Dendritic cell treated with granulocyte-macrophage colony-stimulating factor and Interleukin-4, amounts not matched to agents 40 ng/mL and 50 ng/mL, for 4 days (primary cell): Measurements from ENCODE around the gene STAP2.
"Not testable (repeated sequence)": the region's sequence is repeated elsewhere in the genome, so short reads cannot be mapped to it uniquely, and the experiment has no call there.

Experiments used
- H3K27ac Mint-ChIP-seq: one replicate; pipeline ENCODE4 v1.8.0; 2022; ENCODE audit warnings: mild to moderate bottlenecking, mixed read lengths
- H3K27me3 Mint-ChIP-seq: one replicate; pipeline ENCODE4 v1.8.0; 2022; ENCODE audit warnings: mild to moderate bottlenecking, mixed read lengths
- H3K36me3 Mint-ChIP-seq: one replicate; pipeline ENCODE4 v1.8.0; 2022; ENCODE audit warnings: low read depth, mixed read lengths
- H3K4me1 Mint-ChIP-seq: one replicate; pipeline ENCODE4 v1.8.0; 2022; ENCODE audit warnings: low read depth, mixed read lengths
- H3K4me3 Mint-ChIP-seq: one replicate; pipeline ENCODE4 v1.8.0; 2022; ENCODE audit warnings: mild to moderate bottlenecking, moderate library complexity, mixed read lengths
- H3K9me3 Mint-ChIP-seq: one replicate; pipeline ENCODE4 v1.8.0; 2022; ENCODE audit warnings: mixed read lengths
- intact Hi-C: fragments of 100-400 bp; cut with micrococcal nuclease; formaldehyde crosslinking; loops from one replicate; pipeline ENCODE4 v1.15.0; 2022

The STAP2 gene

GRCh38 chr19:4357095-4357797 is 18.6 kb upstream of the STAP2 start:
- Mint-ChIP-seq H3K36me3 (peaks cover 99% of the 10 kb centered on the region), H3K4me1 (peaks cover 14% of the 10 kb centered on the region), H3K4me3 (no peak overlapping the region), H3K27me3 (no peaks in the 10 kb centered on the region), H3K27ac (no peak overlapping the region), H3K9me3 (no peaks in the 10 kb centered on the region)
- intact Hi-C loops: no loop called here

- intact Hi-C loops: no loop called here
- H3K9me3 Mint-ChIP-seq: no peaks in the 10 kb centered on the region
- H3K4me3 Mint-ChIP-seq: no peak overlapping the region
- no peaks in the 10 kb centered on the region for H3K27me3 Mint-ChIP-seq
- no peak overlapping the region for H3K27ac Mint-ChIP-seq
- peaks cover 93% of the 10 kb centered on the region for H3K36me3 Mint-ChIP-seq
- peaks cover 5% of the 10 kb centered on the region for H3K4me1 Mint-ChIP-seq
These were observed 16.3 kb upstream of the STAP2 start for GRCh38 chr19:4354897-4355296.

DNA sequence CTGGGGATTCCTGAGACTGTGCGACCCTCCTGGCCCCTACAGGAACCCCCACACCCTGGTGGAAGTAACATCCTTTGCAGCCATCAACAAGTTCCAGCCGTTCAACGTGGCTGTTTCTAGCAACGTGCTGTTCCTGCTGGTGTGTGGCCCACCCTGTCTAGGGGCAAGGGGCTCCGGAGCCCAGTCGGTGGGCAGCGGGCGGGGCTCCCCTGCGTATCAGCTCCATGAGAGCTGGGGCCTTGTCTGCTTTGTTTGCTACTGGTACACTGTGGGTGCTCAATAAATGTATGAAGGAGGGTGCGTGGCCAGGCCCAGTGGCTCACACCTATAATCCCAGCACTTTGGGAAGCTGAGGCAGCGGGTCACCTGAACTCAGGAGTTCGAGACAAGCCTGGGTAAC is 15.7 kb upstream of the STAP2 start:
- intact Hi-C loops: no loop called here
- Mint-ChIP-seq H3K27me3 (no peaks in the 10 kb centered on the region), H3K4me3 (no peak overlapping the region), H3K9me3 (no peaks in the 10 kb centered on the region), H3K4me1 (peaks cover 5% of the 10 kb centered on the region), H3K27ac (no peak overlapping the region), H3K36me3 (peaks cover 93% of the 10 kb centered on the region)

GRCh38 chr19:4352701-4353121 is 14.1 kb upstream of the STAP2 start:
- H3K4me1 Mint-ChIP-seq: peaks cover 5% of the 10 kb centered on the region
- peaks cover 93% of the 10 kb centered on the region for H3K36me3 Mint-ChIP-seq
- intact Hi-C loops: loop anchor here (1.0 kb wide), 1 partner anchor 85 kb away; no protein-coding TSS in a partner anchor
- no peaks in the 10 kb centered on the region for H3K27me3 Mint-ChIP-seq
- H3K4me3 Mint-ChIP-seq: no peak overlapping the region
- peak overlapping the region; percentile 24 for H3K27ac Mint-ChIP-seq
- H3K9me3 Mint-ChIP-seq: no peaks in the 10 kb centered on the region

- Mint-ChIP-seq H3K27me3 (no peaks in the 10 kb centered on the region), H3K27ac (no peak overlapping the region)
These were observed 12.1 kb upstream of the STAP2 start for GRCh38 chr19:4350726-4351125.

GRCh38 chr19:4350111-4350510 is 11.5 kb upstream of the STAP2 start:
- Mint-ChIP-seq H3K4me1 (peaks cover 13% of the 10 kb centered on the region), H3K36me3 (peaks cover 93% of the 10 kb centered on the region), H3K27ac (no peak overlapping the region), H3K4me3 (no peak overlapping the region), H3K9me3 (no peaks in the 10 kb centered on the region), H3K27me3 (no peaks in the 10 kb centered on the region)
- intact Hi-C loops: no loop called here

More at GRCh38 chr19:4350726-4351125, 12.1 kb upstream of the STAP2 start:
- Mint-ChIP-seq H3K36me3 (peaks cover 93% of the 10 kb centered on the region), H3K9me3 (no peaks in the 10 kb centered on the region), H3K4me3 (no peak overlapping the region), H3K4me1 (peaks cover 6% of the 10 kb centered on the region)
- intact Hi-C loops: no loop called here

- H3K27me3 Mint-ChIP-seq, H3K27ac Mint-ChIP-seq, intact Hi-C loops, H3K9me3 Mint-ChIP-seq, H3K4me3 Mint-ChIP-seq: not testable (repeated sequence)
- Mint-ChIP-seq H3K4me1 (peaks cover 15% of the 10 kb centered on the region), H3K36me3 (peaks cover 85% of the 10 kb centered on the region)
These were observed 10.6 kb upstream of the STAP2 start for GRCh38 chr19:4349225-4349624.

DNA sequence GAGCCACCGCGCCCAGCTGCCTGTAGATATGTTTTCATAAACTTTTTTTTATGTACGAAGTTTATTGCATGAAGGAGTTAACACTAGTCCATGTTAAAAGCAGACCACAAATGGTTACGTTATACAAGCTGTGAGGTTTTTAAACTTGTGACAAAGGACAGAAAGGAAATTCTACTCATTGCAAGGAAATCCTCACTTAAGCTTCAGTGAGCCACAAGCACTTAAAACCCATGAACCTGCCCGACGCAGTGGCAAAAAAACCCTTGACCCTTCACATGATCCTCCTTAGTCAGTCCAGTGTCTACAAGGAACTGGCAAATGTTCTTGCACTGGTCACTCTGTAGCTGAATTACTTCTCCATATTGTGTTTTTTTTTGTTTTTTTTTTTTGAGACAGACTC is 8.9 kb upstream of the STAP2 start:
- intact Hi-C loops: no loop called here
- peaks cover 22% of the 10 kb centered on the region for H3K4me1 Mint-ChIP-seq
- peak overlapping the region; percentile 52 for H3K27ac Mint-ChIP-seq
- H3K9me3 Mint-ChIP-seq: no peaks in the 10 kb centered on the region
- H3K27me3 Mint-ChIP-seq: no peaks in the 10 kb centered on the region
- no peak overlapping the region for H3K4me3 Mint-ChIP-seq
- peaks cover 78% of the 10 kb centered on the region for H3K36me3 Mint-ChIP-seq

DNA sequence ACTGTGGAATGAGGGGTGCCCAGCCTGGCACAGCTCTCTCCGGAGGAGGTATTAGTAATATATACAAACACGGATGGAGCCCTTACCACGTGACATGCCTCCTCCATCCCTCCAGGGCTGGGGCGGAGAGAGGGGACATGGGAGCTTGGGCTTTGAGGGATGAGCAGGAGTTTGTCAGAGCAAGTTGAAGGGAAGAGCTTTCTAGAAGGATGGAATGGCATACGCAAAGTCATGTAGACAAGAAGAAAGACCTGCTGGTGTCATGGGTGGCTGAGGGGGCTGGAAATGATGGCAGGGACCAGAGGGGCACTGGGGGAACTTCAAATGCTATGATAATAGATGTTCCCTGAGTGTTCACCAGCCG is 7.4 kb upstream of the STAP2 start:
- H3K27me3 Mint-ChIP-seq: no peaks in the 10 kb centered on the region

GRCh38 chr19:4345342-4346019 is 6.9 kb upstream of the STAP2 start:
- Mint-ChIP-seq H3K36me3 (peaks cover 65% of the 10 kb centered on the region), H3K4me1 (peaks cover 29% of the 10 kb centered on the region), H3K27me3 (no peaks in the 10 kb centered on the region), H3K27ac (no peak overlapping the region), H3K9me3 (no peaks in the 10 kb centered on the region), H3K4me3 (no peak overlapping the region)
- intact Hi-C loops: no loop called here

More for the DNA sequence above, 7.4 kb upstream of the STAP2 start:
- Mint-ChIP-seq H3K36me3 (peaks cover 70% of the 10 kb centered on the region), H3K9me3 (no peaks in the 10 kb centered on the region), H3K27ac (no peak overlapping the region), H3K4me1 (peaks cover 29% of the 10 kb centered on the region), H3K4me3 (no peak overlapping the region)
- intact Hi-C loops: no loop called here

GRCh38 chr19:4343370-4344307 is 5.0 kb upstream of the STAP2 start, which contains the start of gene MPND:
TSS of gene MPND (plus strand) at chr19:4343562. CDS start at chr19:4343594, 32 bp downstream.
- Mint-ChIP-seq H3K4me3 (peak within 1 kb of the TSS; percentile 96), H3K9me3 (no peaks in the 10 kb centered on the region)

GRCh38 chr19:4342615-4343369 is 4.2 kb upstream of the STAP2 start:
- H3K4me1 Mint-ChIP-seq: peaks cover 47% of the 10 kb centered on the region

More at GRCh38 chr19:4343370-4344307, 5.0 kb upstream of the STAP2 start, which contains the start of gene MPND:
- peak within 1 kb of the TSS; percentile 82 for H3K27ac Mint-ChIP-seq
- H3K27me3 Mint-ChIP-seq: peaks cover 7% of the 10 kb centered on the region
- H3K36me3 Mint-ChIP-seq: peaks cover 46% of the 10 kb centered on the region
- peaks cover 38% of the 10 kb centered on the region for H3K4me1 Mint-ChIP-seq
- intact Hi-C loops: loop anchor here (2.0 to 5.0 kb wide), 2 partner anchors 15 to 96 kb away; partner anchors contain the start of gene YJU2

DNA sequence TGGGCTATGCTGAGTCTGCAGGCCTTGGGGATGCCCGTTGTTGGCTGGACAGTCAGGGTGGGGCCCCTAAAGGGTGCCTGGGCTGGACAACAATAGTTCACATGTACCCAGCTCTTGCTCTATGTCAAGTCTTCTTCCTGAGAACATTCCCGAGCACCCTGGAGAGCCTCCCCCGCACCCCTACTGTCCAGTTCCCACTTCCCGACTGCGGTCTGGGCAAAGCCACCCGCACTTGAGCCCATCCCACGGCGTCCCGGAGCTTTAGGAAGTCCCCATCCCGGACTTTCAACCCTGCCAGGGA is 3.6 kb upstream of the STAP2 start:
- intact Hi-C loops: loop anchor here (2.0 to 5.0 kb wide), 2 partner anchors 13 to 95 kb away; partner anchors contain the start of gene YJU2
- Mint-ChIP-seq H3K27me3 (peaks cover 12% of the 10 kb centered on the region), H3K4me1 (peaks cover 49% of the 10 kb centered on the region), H3K27ac (peak overlapping the region; percentile 82), H3K4me3 (peak overlapping the region; percentile 96), H3K36me3 (peaks cover 33% of the 10 kb centered on the region), H3K9me3 (no peaks in the 10 kb centered on the region)

More at GRCh38 chr19:4342615-4343369, 4.2 kb upstream of the STAP2 start:
- intact Hi-C loops: loop anchor here (2.0 to 5.0 kb wide), 2 partner anchors 14 to 95 kb away; partner anchors contain the start of gene YJU2
- Mint-ChIP-seq H3K9me3 (no peaks in the 10 kb centered on the region), H3K27me3 (peaks cover 12% of the 10 kb centered on the region), H3K4me3 (peak overlapping the region; percentile 96), H3K36me3 (peaks cover 38% of the 10 kb centered on the region), H3K27ac (peak overlapping the region; percentile 82)
